HepG2 (cell line): ENCODE results near the gene UNC5B.

Experiments used
- DNMT1 ChIP-seq: sonication (generic); formaldehyde crosslinking; IDR thresholded peaks from 2 replicates; pipeline ENCODE4 v1.5.1; 2020; ENCODE audit warnings: mild to moderate bottlenecking, missing genetic modification reagents
- NFIC ChIP-seq: IDR thresholded peaks from 2 replicates; pipeline ENCODE4 v1.6.1; 2012; ENCODE audit warnings: mild to moderate bottlenecking, low read length, inconsistent platforms
- POLR2A ChIP-seq, 2 experiments: IDR thresholded peaks; 2 replicates each; pipeline ENCODE4 v1.6.1; 2011; ENCODE audit warnings: low read depth in 2 of 2, low read length in 2 of 2, mild to moderate bottlenecking in 1 of 2, moderate library complexity in 1 of 2; ENCODE audit not compliant: insufficient read depth in 1 of 2
- REST ChIP-seq, 2 experiments: IDR thresholded peaks; 2 replicates each; pipeline ENCODE4 v1.6.1; 2011 to 2012; ENCODE audit warnings: low read length in 2 of 2, borderline replicate concordance in 1 of 2, low read depth in 1 of 2, mild to moderate bottlenecking in 1 of 2, moderate library complexity in 1 of 2
- RFX5 ChIP-seq: IDR thresholded peaks from 2 replicates; pipeline ENCODE4 v1.6.1; 2011; ENCODE audit warnings: low read depth, low read length, improper control_type of control experiment
- RFXANK ChIP-seq: IDR thresholded peaks from 2 replicates; pipeline ENCODE4 v1.6.1; 2016
- ZBTB42 ChIP-seq: sonication (generic); formaldehyde crosslinking; IDR thresholded peaks from 2 replicates; pipeline ENCODE4 v1.5.0; 2020; ENCODE audit warnings: mild to moderate bottlenecking, missing genetic modification reagents
- ZSCAN20 ChIP-seq: sonication (generic); formaldehyde crosslinking; IDR thresholded peaks from 2 replicates; pipeline ENCODE4 v1.4.0; 2020; ENCODE audit warnings: missing genetic modification reagents, mild to moderate bottlenecking, borderline replicate concordance

GRCh38 chr10:71303569-71303907 is 91.2 kb downstream of the UNC5B start:
- TF ChIP-seq REST (IDR thresholded peaks at IDR 0.05; ENCODE audit: borderline replicate concordance in 1 of 2, low read depth in 1 of 2, low read length in 2 of 2) (no peak), NFIC (no peak), ZBTB42 (CRISPR knock-in tag) (no peak), POLR2A (IDR thresholded peaks at IDR 0.05; ENCODE audit: insufficient read depth in 1 of 2, low read depth in 2 of 2, low read length in 2 of 2) (no peak), DNMT1 (CRISPR knock-in tag) (no peak), RFXANK (CRISPR knock-in tag) (no peak), RFX5 (no peak), ZSCAN20 (CRISPR knock-in tag) (no peak)
